Astrocyte (in vitro differentiated cells and primary cell): Measurements from ENCODE around the gene ZNF518A. TPM values are rescaled to one million over a fixed set of nuclear protein-coding genes. Genes with fewer than 3 reads are reported as not detected.

Experiments
- DNase-seq: peaks from one replicate; pipeline ENCODE4 v3.0.0-alpha.2; 2010; ENCODE audit warnings: low read depth
- FAIRE-seq: peaks from 2 replicates; lab custom pipeline; 2011; peaks lifted over from hg19 to GRCh38; lab: Jason Lieb, UNC
- H2AFZ ChIP-seq: 2 replicates; pipeline ENCODE4 v1.6.0; 2012; ENCODE audit warnings: low read depth, low read length, inconsistent platforms
- H3K27ac ChIP-seq: 2 replicates; pipeline ENCODE4 v1.5.1; 2011; ENCODE audit warnings: low read depth, low read length, inconsistent platforms
- H3K27me3 ChIP-seq: 2 replicates; pipeline ENCODE4 v1.6.0; 2011; ENCODE audit warnings: low read length, inconsistent platforms; ENCODE audit not compliant: insufficient read depth
- H3K36me3 ChIP-seq: 2 replicates; pipeline ENCODE4 v1.5.1; 2011; ENCODE audit warnings: low read length, inconsistent platforms; ENCODE audit not compliant: insufficient read depth
- H3K4me1 ChIP-seq: 2 replicates; pipeline ENCODE4 v1.5.1; 2011; ENCODE audit warnings: low read length, inconsistent platforms; ENCODE audit not compliant: insufficient read depth
- H3K4me2 ChIP-seq: 2 replicates; pipeline ENCODE4 v1.6.0; 2012; ENCODE audit warnings: low read length, inconsistent platforms
- H3K4me3 ChIP-seq: 2 replicates; pipeline ENCODE4 v1.5.1; 2011; ENCODE audit warnings: low read depth, mild to moderate bottlenecking, low read length, inconsistent platforms; ENCODE audit not compliant: insufficient read depth
- H3K79me2 ChIP-seq: 2 replicates; pipeline ENCODE4 v1.6.0; 2012; ENCODE audit warnings: mild to moderate bottlenecking, low read length, inconsistent platforms; ENCODE audit not compliant: insufficient read depth
- H3K9ac ChIP-seq: 2 replicates; pipeline ENCODE4 v1.6.0; 2012; ENCODE audit warnings: mild to moderate bottlenecking, low read length, inconsistent platforms
- H3K9me3 ChIP-seq: 2 replicates; pipeline ENCODE4 v1.5.1; 2012; ENCODE audit warnings: low read depth, mild to moderate bottlenecking, low read length, inconsistent platforms; ENCODE audit not compliant: insufficient read depth
- H4K20me1 ChIP-seq: 2 replicates; pipeline ENCODE4 v1.6.0; 2012; ENCODE audit warnings: low read length, inconsistent platforms; ENCODE audit not compliant: insufficient read depth
- H3K27ac Mint-ChIP-seq: one replicate; pipeline ENCODE4 v1.8.0; 2021; ENCODE audit warnings: mild to moderate bottlenecking, mixed read lengths; ENCODE audit not compliant: unreplicated experiment
- H3K27me3 Mint-ChIP-seq: one replicate; pipeline ENCODE4 v1.8.0; 2021; ENCODE audit warnings: low read depth, mixed read lengths; ENCODE audit not compliant: unreplicated experiment
- H3K36me3 Mint-ChIP-seq: one replicate; pipeline ENCODE4 v1.8.0; 2021; ENCODE audit warnings: low read depth, mixed read lengths; ENCODE audit not compliant: unreplicated experiment
- H3K4me1 Mint-ChIP-seq: one replicate; pipeline ENCODE4 v1.8.0; 2021; ENCODE audit warnings: low read depth, mixed read lengths; ENCODE audit not compliant: unreplicated experiment
- H3K4me3 Mint-ChIP-seq: one replicate; pipeline ENCODE4 v1.8.0; 2021; ENCODE audit warnings: mild to moderate bottlenecking, moderate library complexity, mixed read lengths; ENCODE audit not compliant: unreplicated experiment
- H3K9me3 Mint-ChIP-seq: one replicate; pipeline ENCODE4 v1.8.0; 2021; ENCODE audit warnings: mild to moderate bottlenecking, mixed read lengths; ENCODE audit not compliant: unreplicated experiment
- EZH2 ChIP-seq: IDR thresholded peaks from 2 replicates; pipeline ENCODE4 v1.6.1; 2012; ENCODE audit warnings: mild to moderate bottlenecking, low read length, inconsistent platforms; ENCODE audit not compliant: insufficient read depth
- total RNA-seq: library from RNA; stranded (reverse); gene quantifications from 2 replicates; pipeline ENCODE4 v1.2.1, GENCODE V29; 2021
- TF ChIP-seq, protein P1 (sequence below): IDR thresholded peaks from 2 replicates; pipeline ENCODE4 v1.5.1; 2011; ENCODE audit warnings: low read depth, mild to moderate bottlenecking, inconsistent platforms, low read length, moderate library complexity; ENCODE audit not compliant: insufficient read depth

ZNF518A gene
- total RNA-seq, 1 donor from 2014 or later, result 24.1 TPM

DNA sequence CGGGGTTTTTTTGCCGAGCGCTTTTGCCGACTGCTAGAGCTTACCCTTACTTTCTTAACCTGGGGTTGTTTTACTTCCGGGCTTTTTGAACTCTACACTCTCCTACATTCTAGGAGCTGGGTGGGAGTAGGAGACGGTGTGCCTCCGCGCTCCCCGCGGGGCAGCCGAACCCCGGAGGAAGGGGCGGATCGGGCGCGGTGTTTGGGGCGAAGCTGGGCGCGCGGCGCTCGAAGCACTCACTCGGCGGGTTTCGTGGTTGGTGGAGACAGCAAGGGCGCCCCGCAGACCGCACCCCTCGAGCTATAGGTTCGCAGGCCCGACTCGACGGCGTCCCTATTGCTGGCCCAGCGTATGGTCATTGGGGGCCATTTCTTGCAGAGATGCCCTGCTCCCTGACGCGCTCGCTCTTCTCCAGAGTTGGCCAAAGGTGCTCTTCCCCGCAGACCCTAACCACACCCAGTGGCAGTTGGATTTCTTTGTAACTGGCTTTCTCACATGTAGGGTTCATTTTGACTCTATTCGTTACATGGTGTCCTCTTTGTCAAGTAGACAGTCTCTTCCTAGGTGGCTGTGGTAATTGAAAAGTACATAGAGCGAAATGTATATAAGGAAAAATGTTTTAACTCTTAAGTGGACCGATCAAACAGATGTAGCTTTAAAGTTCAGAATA lies 364 bp downstream of the ZNF518A start:
- H3K4me2 ChIP-seq, result peak overlapping the region; percentile 98
- peak overlapping the region; percentile 98 for H3K4me3 ChIP-seq
- H2AFZ ChIP-seq, result peak overlapping the region; percentile 99
- Mint-ChIP-seq H3K4me3 (peak overlapping the region; percentile 93), H3K4me1 (peaks cover 12% of the 10 kb centered on the region), H3K27ac (peak overlapping the region; percentile 100), H3K9me3 (no peaks in the 10 kb centered on the region), H3K36me3 (peaks cover 9% of the 10 kb centered on the region), H3K27me3 (no peaks in the 10 kb centered on the region)
- no peaks in the 10 kb centered on the region for H3K36me3 ChIP-seq
- FAIRE-seq (peak; percentile 74), DNase-seq (peak; percentile 77)
- H3K27me3 ChIP-seq, result no peaks in the 10 kb centered on the region
- peak overlapping the region; percentile 95 for H3K9ac ChIP-seq
- H3K79me2 ChIP-seq, result peaks cover 16% of the 10 kb centered on the region
- no peaks in the 10 kb centered on the region for H3K9me3 ChIP-seq
- H3K4me1 ChIP-seq, result peaks cover 12% of the 10 kb centered on the region
- TF ChIP-seq EZH2, result no peak
- TF ChIP-seq, protein P1, sequence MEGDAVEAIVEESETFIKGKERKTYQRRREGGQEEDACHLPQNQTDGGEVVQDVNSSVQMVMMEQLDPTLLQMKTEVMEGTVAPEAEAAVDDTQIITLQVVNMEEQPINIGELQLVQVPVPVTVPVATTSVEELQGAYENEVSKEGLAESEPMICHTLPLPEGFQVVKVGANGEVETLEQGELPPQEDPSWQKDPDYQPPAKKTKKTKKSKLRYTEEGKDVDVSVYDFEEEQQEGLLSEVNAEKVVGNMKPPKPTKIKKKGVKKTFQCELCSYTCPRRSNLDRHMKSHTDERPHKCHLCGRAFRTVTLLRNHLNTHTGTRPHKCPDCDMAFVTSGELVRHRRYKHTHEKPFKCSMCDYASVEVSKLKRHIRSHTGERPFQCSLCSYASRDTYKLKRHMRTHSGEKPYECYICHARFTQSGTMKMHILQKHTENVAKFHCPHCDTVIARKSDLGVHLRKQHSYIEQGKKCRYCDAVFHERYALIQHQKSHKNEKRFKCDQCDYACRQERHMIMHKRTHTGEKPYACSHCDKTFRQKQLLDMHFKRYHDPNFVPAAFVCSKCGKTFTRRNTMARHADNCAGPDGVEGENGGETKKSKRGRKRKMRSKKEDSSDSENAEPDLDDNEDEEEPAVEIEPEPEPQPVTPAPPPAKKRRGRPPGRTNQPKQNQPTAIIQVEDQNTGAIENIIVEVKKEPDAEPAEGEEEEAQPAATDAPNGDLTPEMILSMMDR, result no peak
- H3K27ac ChIP-seq, result peak overlapping the region; percentile 99
- no peaks in the 10 kb centered on the region for H4K20me1 ChIP-seq

DNA sequence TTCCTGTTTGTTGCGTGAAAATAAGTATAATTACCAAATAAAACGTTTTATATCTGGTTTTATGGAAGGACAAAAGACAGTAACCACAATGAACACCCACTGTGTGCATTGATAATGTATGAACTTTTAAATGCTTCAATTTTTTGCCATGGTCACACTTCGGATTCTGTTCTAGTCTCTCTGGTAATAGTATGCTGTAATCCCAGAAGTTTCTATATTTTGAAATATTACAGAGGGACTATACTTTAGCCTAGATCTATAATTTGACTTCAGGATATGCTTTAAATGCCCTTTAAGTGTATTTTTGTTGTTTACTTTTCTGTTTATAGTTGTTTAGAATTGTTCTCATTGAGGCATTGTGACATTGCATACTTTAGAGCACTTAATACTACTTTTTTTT lies 1.5 kb downstream of the ZNF518A start:
- peaks cover 12% of the 10 kb centered on the region for H3K36me3 Mint-ChIP-seq
- no peak for TF ChIP-seq EZH2
- TF ChIP-seq, protein P1, result no peak
- Histone ChIP-seq H3K4me2 (peak overlapping the region; percentile 98), H3K27ac (no peak overlapping the region), H2AFZ (no peak overlapping the region), H3K4me3 (peak overlapping the region; percentile 98), H3K27me3 (no peaks in the 10 kb centered on the region), H3K9me3 (no peaks in the 10 kb centered on the region), H3K9ac (no peak overlapping the region), H3K4me1 (peaks cover 12% of the 10 kb centered on the region), H3K79me2 (peaks cover 16% of the 10 kb centered on the region), H3K36me3 (no peaks in the 10 kb centered on the region), H4K20me1 (no peaks in the 10 kb centered on the region)
- H3K27ac Mint-ChIP-seq, result peak overlapping the region; percentile 84
- H3K27me3 Mint-ChIP-seq, result no peaks in the 10 kb centered on the region
- DNase-seq (no peak), FAIRE-seq (no peak)
- H3K4me3 Mint-ChIP-seq, result peak overlapping the region; percentile 93
- H3K9me3 Mint-ChIP-seq, result no peaks in the 10 kb centered on the region
- H3K4me1 Mint-ChIP-seq, result peaks cover 12% of the 10 kb centered on the region

DNA sequence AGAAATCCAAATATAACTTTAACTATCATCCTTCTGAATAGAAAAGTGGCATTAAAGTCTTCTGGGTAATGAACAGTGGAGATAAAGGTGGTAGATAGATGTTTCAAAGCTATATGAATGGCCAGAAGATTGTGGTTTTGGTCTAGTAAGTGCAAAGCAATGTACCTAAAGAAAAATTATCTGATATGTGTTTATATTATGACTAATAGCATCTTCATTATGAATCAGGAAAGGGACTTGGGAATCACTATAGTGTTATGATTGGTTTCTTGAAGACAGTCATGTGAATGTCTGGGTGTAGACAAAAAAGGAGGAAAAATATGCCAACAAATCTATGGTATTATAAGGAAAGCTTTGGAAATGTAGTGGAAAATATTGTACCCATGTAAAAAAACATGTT lies 3.0 kb downstream of the ZNF518A start:
- peaks cover 4% of the 10 kb centered on the region for H3K36me3 ChIP-seq
- H3K4me2 ChIP-seq, result no peak overlapping the region
- H3K4me1 ChIP-seq, result peaks cover 12% of the 10 kb centered on the region
- Mint-ChIP-seq H3K27ac (no peak overlapping the region), H3K36me3 (peaks cover 12% of the 10 kb centered on the region), H3K9me3 (no peaks in the 10 kb centered on the region), H3K4me1 (peaks cover 18% of the 10 kb centered on the region), H3K4me3 (no peak overlapping the region), H3K27me3 (no peaks in the 10 kb centered on the region)
- no peak overlapping the region for H3K9ac ChIP-seq
- H3K79me2 ChIP-seq, result peaks cover 16% of the 10 kb centered on the region
- no peak for TF ChIP-seq EZH2
- TF ChIP-seq, protein P1, result no peak
- H2AFZ ChIP-seq, result no peak overlapping the region
- H3K27me3 ChIP-seq, result no peaks in the 10 kb centered on the region
- FAIRE-seq (peak; percentile 73), DNase-seq (peak; percentile 14)
- H4K20me1 ChIP-seq, result no peaks in the 10 kb centered on the region
- no peaks in the 10 kb centered on the region for H3K9me3 ChIP-seq
- no peak overlapping the region for H3K4me3 ChIP-seq
- peak overlapping the region; percentile 27 for H3K27ac ChIP-seq
